NCI-H748 (cell line): ENCODE data around the gene PLEKHA7.
"Not testable (repeated sequence)": the region's sequence is repeated elsewhere in the genome, so short reads cannot be mapped to it uniquely, and the experiment has no call there.

Experiments
- DNase-seq: peaks from one replicate; lab custom pipeline; 2025; ENCODE audit not compliant: unreplicated experiment; lab: John Stamatoyannopoulos, UW

Gene PLEKHA7

GRCh38 chr11:17014321-17014832, at the start of gene PLEKHA7:
Gene PLEKHA7 (minus strand): TSS chr11:17014414. CDS start chr11:17014401, 13 bp downstream.
- DNase-seq, result peak; percentile 74

- peak; percentile 67 for DNase-seq
These were observed 49.2 kb upstream of the PLEKHA7 start for GRCh38 chr11:17063171-17064002.

- DNase-seq, result not testable (repeated sequence)
These were observed 36.9 kb upstream of the PLEKHA7 start for GRCh38 chr11:17051146-17051545.

GRCh38 chr11:17048491-17048890, 34.3 kb upstream of the PLEKHA7 start:
- not testable (repeated sequence) for DNase-seq

GRCh38 chr11:17046690-17047089, 32.5 kb upstream of the PLEKHA7 start:
- no peak for DNase-seq

GRCh38 chr11:17036666-17037658, 22.7 kb upstream of the PLEKHA7 start:
- DNase-seq, result no peak

- not testable (repeated sequence) for DNase-seq
These were observed 19.8 kb upstream of the PLEKHA7 start for GRCh38 chr11:17034027-17034426.

- no peak for DNase-seq
These were observed 12.4 kb upstream of the PLEKHA7 start for GRCh38 chr11:17026487-17027082.

GRCh38 chr11:17024924-17025323, 10.7 kb upstream of the PLEKHA7 start:
- no peak for DNase-seq

GRCh38 chr11:17021511-17021910, 7.3 kb upstream of the PLEKHA7 start:
- no peak for DNase-seq

GRCh38 chr11:17020831-17021230, 6.6 kb upstream of the PLEKHA7 start:
- no peak for DNase-seq

- peak; percentile 70 for DNase-seq
These were observed 5.0 kb upstream of the PLEKHA7 start for GRCh38 chr11:17019232-17019631.

GRCh38 chr11:17015627-17016126, 1.5 kb upstream of the PLEKHA7 start:
- peak; percentile 27 for DNase-seq

GRCh38 chr11:17014833-17015626, 816 bp upstream of the PLEKHA7 start:
- peak; percentile 74 for DNase-seq

- DNase-seq, result peak; percentile 76
These were observed 480 bp downstream of the PLEKHA7 start for GRCh38 chr11:17013548-17014320.

- DNase-seq, result peak; percentile 81
These were observed 1.3 kb downstream of the PLEKHA7 start for GRCh38 chr11:17012712-17013547.

- no peak for DNase-seq
These were observed 2.0 kb downstream of the PLEKHA7 start for GRCh38 chr11:17012179-17012578.

- DNase-seq, result peak; percentile 12
These were observed 3.3 kb downstream of the PLEKHA7 start for GRCh38 chr11:17010851-17011420.
